AG04449 (cell line): ENCODE measurements around the gene ZFP2.
A peak's percentile ranks its signal among the peaks of the same experiment; 100 is the strongest.
"Not testable (repeated sequence)": the region's sequence is repeated elsewhere in the genome, so short reads cannot be mapped to it uniquely, and the experiment has no call there.

Experiments used
- CTCF ChIA-PET: fragments of 350-600 bp; formaldehyde crosslinking; extraction: SDS; loops from one replicate; lab custom pipeline; 2021; ENCODE audit warnings: antibody characterized with exemption; lab: Yijun Ruan, JAX
- POLR2A ChIA-PET: fragments of 400-600, 350-600 bp; formaldehyde crosslinking; extraction: SDS; loops from one replicate; lab custom pipeline; 2020; ENCODE audit warnings: antibody characterized with exemption, inconsistent platforms; lab: Yijun Ruan, JAX
- DNase-seq: peaks from one replicate; pipeline ENCODE4 v3.0.0-alpha.2; 2010; ENCODE audit warnings: low read depth, low spot score
- H3K4me3 ChIP-seq: 2 replicates; pipeline ENCODE4 v1.5.1; 2011; ENCODE audit warnings: low read depth, mild to moderate bottlenecking, control low read depth, low read length
- TF ChIP-seq, protein P1 (sequence below): IDR thresholded peaks from one replicate; pipeline ENCODE4 v1.5.1; 2011; ENCODE audit warnings: mild to moderate bottlenecking, moderate library complexity, low read length, control low read depth, inconsistent platforms; ENCODE audit not compliant: insufficient read depth; ENCODE audit errors: missing control alignments

Gene ZFP2

DNA sequence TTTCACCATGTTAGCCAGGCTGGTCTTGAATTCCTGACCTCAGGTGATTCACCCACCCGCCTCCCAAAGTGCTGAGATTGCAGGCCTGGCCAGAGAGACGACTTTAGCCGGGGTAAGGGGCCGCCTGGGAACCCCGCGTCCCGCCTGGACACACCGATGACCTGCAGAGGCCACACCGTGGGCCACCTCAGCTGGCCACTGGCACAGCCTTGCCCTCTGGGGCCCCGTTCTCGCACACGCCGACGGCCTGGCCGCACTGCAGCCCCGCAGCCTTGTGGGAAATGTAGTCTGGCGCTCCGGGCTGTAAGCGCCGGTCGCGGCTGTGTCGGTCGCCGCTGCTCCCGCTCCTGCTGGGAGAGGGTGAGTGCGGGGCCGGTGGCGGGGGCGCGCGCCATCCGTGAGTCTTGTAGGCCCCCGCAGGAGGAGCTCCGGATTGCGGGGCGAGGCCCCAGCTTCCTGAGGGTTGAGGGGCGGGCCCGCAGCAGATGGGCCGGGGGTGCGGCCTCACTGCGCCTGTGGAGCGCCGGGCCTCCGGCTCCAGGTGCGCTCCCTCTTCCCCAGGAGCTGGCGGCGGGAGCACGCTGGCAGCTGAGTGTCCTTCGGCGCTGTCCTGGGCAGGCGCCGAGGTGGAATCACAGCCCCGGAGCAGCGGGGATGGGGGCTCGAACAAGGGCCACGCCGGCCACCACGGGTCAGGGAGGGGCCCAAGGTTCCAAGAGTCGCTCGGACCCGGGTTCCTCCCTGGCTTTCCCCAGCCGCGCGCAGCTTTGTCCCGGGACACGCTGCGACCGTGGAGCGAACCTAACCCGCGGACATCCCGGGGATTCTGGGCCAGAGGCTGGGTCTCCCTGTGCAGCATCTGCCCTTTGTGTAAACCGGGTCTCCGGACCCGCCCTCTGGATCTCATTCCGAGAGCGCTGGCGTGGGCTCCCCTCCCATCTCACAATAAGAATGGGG, at the start of gene ZFP2:
Gene ZFP2 (plus strand): TSS at position 299 of the 957 bp plus-strand sequence. CDS start 35,401 bp downstream, outside the sequence.
- TF ChIP-seq, protein P1, sequence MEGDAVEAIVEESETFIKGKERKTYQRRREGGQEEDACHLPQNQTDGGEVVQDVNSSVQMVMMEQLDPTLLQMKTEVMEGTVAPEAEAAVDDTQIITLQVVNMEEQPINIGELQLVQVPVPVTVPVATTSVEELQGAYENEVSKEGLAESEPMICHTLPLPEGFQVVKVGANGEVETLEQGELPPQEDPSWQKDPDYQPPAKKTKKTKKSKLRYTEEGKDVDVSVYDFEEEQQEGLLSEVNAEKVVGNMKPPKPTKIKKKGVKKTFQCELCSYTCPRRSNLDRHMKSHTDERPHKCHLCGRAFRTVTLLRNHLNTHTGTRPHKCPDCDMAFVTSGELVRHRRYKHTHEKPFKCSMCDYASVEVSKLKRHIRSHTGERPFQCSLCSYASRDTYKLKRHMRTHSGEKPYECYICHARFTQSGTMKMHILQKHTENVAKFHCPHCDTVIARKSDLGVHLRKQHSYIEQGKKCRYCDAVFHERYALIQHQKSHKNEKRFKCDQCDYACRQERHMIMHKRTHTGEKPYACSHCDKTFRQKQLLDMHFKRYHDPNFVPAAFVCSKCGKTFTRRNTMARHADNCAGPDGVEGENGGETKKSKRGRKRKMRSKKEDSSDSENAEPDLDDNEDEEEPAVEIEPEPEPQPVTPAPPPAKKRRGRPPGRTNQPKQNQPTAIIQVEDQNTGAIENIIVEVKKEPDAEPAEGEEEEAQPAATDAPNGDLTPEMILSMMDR, result no peak
- H3K4me3 ChIP-seq, result peak within 1 kb of the TSS; percentile 70
- DNase-seq, result no peak
- CTCF ChIA-PET, result no interaction called here
- POLR2A ChIA-PET, result no interaction called here

DNA sequence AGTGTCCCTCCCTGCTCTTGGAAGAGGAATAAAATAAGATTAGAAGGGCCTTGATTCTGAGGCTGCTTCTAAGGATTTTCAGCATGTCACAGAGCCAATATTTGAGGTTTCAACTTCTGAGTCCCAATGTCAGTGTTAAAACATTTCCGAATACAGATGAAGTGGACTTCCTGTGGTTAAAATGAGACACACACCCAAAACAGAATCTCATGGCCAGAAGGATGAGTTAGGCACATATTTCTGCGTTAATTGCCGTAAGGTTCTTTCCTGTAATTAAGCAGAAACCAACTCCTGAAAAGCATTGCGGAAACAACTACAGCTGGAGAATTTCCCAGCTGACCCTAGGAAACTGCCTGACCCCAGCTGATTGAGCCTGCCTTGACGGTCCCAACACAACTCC, 46.4 kb upstream of the ZFP2 start:
- CTCF ChIA-PET, result no interaction called here
- TF ChIP-seq, protein P1, result no peak
- DNase-seq, result no peak
- H3K4me3 ChIP-seq, result no peak overlapping the region
- POLR2A ChIA-PET, result no interaction called here

DNA sequence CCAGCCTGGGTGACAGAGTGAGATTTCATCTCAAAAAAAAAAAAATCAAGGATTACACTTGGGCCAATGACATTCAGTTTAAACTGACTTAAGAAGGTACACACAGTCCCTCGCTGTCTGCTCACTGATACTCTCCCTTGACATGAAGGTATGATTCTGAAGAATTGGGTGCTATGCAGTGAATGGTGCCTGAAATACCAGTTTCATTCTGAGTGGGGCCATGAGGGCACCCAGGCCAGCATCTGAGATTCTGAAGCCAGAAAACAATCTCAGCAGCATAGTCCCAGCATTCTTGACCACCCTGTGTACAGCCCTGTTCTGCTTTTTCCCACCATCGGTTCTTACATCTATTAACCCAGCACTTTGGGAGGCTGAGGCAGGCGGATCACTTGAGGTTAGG, 43.8 kb upstream of the ZFP2 start:
- no peak for DNase-seq
- TF ChIP-seq, protein P1, result no peak
- H3K4me3 ChIP-seq, result no peak overlapping the region
- ChIA-PET POLR2A (no interaction called here), CTCF (no interaction called here)

DNA sequence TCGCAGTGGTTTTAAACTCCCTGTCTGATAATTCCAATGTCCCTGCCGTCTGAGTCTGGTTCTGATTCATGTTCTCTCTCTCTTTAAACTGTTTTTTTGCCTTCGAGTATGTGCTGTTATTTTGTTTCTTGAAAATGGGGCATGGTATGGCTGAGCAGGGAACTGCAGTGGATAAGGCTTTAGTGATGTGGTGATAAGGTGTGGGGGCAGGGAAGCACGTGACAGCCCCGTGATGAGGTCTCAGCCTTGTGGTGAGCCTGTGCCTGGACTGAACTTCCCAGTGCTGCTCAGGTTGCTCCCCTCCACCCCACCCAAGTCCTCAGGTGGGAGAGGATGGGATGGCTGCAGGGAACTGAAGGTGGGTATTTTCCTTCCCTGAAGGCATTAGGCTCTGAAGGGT, 41.4 kb upstream of the ZFP2 start:
- ChIA-PET CTCF (no interaction called here), POLR2A (no interaction called here)
- no peak overlapping the region for H3K4me3 ChIP-seq
- TF ChIP-seq, protein P1, result no peak
- no peak for DNase-seq

- TF ChIP-seq, protein P1, result peak; percentile 15
- DNase-seq, result peak; percentile 54
- POLR2A ChIA-PET, result interaction anchor here (1.0 to 1.2 kb wide), 3 partner anchors 130 to 691 kb away, joined by 3 to 7 read pairs (median 7); partner anchors contain the start of genes RUFY1, ZNF354A and ZNF354C
- H3K4me3 ChIP-seq, result peak within 1 kb of the TSS; percentile 72
- CTCF ChIA-PET, result no interaction called here
These were observed 35.8 kb upstream of the ZFP2 start, which contains the start of gene ZNF354B for GRCh38 chr5:178859625-178860521. ZNF354B (plus strand) TSS chr5:178859953; CDS start chr5:178861048, 1,095 bp downstream.

DNA sequence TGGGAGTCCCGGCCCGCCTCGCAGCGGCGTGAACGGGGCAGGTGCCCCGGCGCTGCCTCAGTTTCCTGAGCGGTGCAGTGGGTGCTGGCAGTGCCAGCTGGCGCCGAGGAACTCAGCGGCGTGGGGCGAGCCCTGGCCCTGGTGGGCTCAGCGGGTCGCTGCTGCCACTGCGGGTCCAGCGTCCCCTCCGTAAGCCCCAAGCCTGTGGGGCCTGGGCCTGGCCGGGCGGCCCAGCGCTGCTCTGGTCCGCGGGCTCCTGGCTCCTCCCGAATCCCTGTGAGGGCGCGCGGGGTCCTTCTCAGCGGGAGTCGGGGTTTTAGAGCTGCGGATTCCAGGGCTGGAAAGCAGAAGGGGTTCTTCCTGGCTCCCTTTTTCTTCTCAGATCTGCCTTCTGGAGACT, 35.1 kb upstream of the ZFP2 start:
- peak overlapping the region; percentile 72 for H3K4me3 ChIP-seq
- CTCF ChIA-PET, DNase-seq, POLR2A ChIA-PET: not testable (repeated sequence)
